ENCODE data around the gene TMEM123.

TMEM123 gene

DNA sequence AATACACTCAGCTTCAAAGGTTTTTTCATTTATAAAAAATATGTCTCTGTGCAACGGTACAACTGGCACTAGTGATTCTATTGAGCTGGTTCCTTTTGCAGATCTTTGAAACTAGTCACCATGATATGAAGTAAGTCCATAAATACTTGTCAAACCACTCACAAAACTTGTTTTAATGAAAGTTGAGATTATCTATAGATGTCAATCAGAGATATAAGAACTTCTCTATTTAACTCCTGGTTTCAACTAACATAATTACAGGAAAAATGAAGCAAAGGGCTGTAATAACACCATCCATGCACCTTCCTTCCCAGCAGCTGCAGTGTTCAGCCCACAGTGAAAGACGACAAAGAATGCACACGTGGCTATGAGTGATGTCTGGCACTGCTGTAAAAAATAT lies 44.7 kb downstream of the TMEM123 start:
- H3K27ac Mint-ChIP-seq, result no peak overlapping the region
- DNase-seq, result no peak
- TF ChIP-seq CTCF (IDR thresholded peaks at IDR 0.05), result no peak

GRCh38 chr11:102406099-102406498 lies 46.5 kb downstream of the TMEM123 start:
- no peak overlapping the region for H3K27ac Mint-ChIP-seq
- no peaks in the 10 kb centered on the region for H3K27me3 Mint-ChIP-seq (ENCODE audit: low read depth, poor library complexity)
- H3K4me1 Mint-ChIP-seq, result peaks cover 37% of the 10 kb centered on the region
- no peaks in the 10 kb centered on the region for H3K9me3 Mint-ChIP-seq
- DNase-seq, result no peak
- TF ChIP-seq CTCF (IDR thresholded peaks at IDR 0.05), result no peak
- H3K36me3 Mint-ChIP-seq (ENCODE audit: low read depth), result peaks cover 75% of the 10 kb centered on the region
- H3K4me3 Mint-ChIP-seq, result no peak overlapping the region

More for the DNA sequence above, 44.7 kb downstream of the TMEM123 start:
- H3K4me1 Mint-ChIP-seq, result peaks cover 49% of the 10 kb centered on the region
- H3K9me3 Mint-ChIP-seq, result no peaks in the 10 kb centered on the region
- no peak overlapping the region for H3K4me3 Mint-ChIP-seq
- peaks cover 63% of the 10 kb centered on the region for H3K36me3 Mint-ChIP-seq (ENCODE audit: low read depth)
- no peaks in the 10 kb centered on the region for H3K27me3 Mint-ChIP-seq (ENCODE audit: low read depth, poor library complexity)

- no peak for TF ChIP-seq CTCF (IDR thresholded peaks at IDR 0.05)
- no peak for DNase-seq
- peaks cover 78% of the 10 kb centered on the region for H3K36me3 Mint-ChIP-seq (ENCODE audit: low read depth)
- peaks cover 31% of the 10 kb centered on the region for H3K4me1 Mint-ChIP-seq
- H3K9me3 Mint-ChIP-seq, result no peaks in the 10 kb centered on the region
- H3K4me3 Mint-ChIP-seq, result no peak overlapping the region
- no peak overlapping the region for H3K27ac Mint-ChIP-seq
- no peaks in the 10 kb centered on the region for H3K27me3 Mint-ChIP-seq (ENCODE audit: low read depth, poor library complexity)
Observed at GRCh38 chr11:102405501-102405900, 47.1 kb downstream of the TMEM123 start.

DNA sequence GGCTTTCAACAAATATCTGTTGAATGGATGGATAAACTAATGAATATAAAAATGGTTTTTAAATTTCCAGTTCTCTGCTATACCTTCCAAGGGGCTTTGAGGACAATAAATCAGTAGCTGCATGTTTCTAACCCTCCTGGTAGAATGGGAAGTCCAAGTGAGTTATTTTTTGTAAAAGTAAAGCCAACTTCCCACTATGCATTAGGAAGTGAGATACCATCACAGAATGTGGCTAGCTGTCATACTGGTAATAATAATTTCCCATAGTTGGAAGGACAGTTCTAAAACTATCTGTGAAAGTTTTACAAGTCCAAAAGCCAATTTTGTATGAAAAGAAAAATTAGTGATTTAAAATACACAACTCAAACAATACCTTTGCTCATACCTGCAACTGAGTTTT lies 50.0 kb downstream of the TMEM123 start:
- Mint-ChIP-seq H3K27ac (no peak overlapping the region), H3K36me3 (ENCODE audit: low read depth) (peaks cover 70% of the 10 kb centered on the region)
- no peak for DNase-seq

DNA sequence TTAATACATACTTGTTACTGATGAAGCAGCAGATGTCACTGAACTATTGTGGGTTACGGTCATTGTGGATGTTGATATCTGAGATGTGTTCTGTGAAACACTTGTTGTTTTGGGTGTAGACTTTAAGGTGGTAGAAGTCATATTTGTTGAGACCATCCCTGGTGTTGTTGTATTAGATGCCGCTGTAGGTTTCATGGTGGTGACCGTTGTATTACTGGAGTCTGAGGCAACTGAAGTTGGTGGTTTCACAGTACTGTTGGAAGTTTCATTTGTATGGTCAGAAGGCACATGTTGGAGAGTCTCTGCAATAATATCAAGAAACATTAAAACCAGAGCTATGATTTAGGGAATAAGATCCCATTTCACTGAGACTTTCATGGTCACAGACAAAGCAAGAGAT lies 50.7 kb downstream of the TMEM123 start:
- DNase-seq, result no peak
- Mint-ChIP-seq H3K27ac (peak overlapping the region; percentile 3), H3K4me3 (no peak overlapping the region), H3K4me1 (peaks cover 6% of the 10 kb centered on the region), H3K36me3 (ENCODE audit: low read depth) (peaks cover 68% of the 10 kb centered on the region), H3K9me3 (no peaks in the 10 kb centered on the region), H3K27me3 (ENCODE audit: low read depth, poor library complexity) (no peaks in the 10 kb centered on the region)
- TF ChIP-seq CTCF (IDR thresholded peaks at IDR 0.05), result no peak

More for the DNA sequence above, 50.0 kb downstream of the TMEM123 start:
- H3K4me1 Mint-ChIP-seq, result peaks cover 10% of the 10 kb centered on the region
- H3K9me3 Mint-ChIP-seq, result no peaks in the 10 kb centered on the region
- H3K4me3 Mint-ChIP-seq, result no peak overlapping the region
- TF ChIP-seq CTCF (IDR thresholded peaks at IDR 0.05), result no peak
- no peaks in the 10 kb centered on the region for H3K27me3 Mint-ChIP-seq (ENCODE audit: low read depth, poor library complexity)

GRCh38 chr11:102400603-102401002 lies 52.0 kb downstream of the TMEM123 start:
- peaks cover 69% of the 10 kb centered on the region for H3K36me3 Mint-ChIP-seq (ENCODE audit: low read depth)

More at GRCh38 chr11:102400603-102401002, 52.0 kb downstream of the TMEM123 start:
- Mint-ChIP-seq H3K4me1 (peaks cover 6% of the 10 kb centered on the region), H3K27ac (peak overlapping the region; percentile 98), H3K4me3 (no peak overlapping the region), H3K9me3 (no peaks in the 10 kb centered on the region), H3K27me3 (ENCODE audit: low read depth, poor library complexity) (no peaks in the 10 kb centered on the region)
- DNase-seq, result no peak
- no peak for TF ChIP-seq CTCF (IDR thresholded peaks at IDR 0.05)
